Endothelial cell of umbilical vein (primary cell): ENCODE data around the gene RIOK3. TPM values are rescaled to one million over a fixed set of nuclear protein-coding genes. Genes with fewer than 3 reads are reported as not detected.
A peak's percentile ranks its signal among the peaks of the same experiment; 100 is the strongest.

Experiments used
- BruUV-seq: library from RNA; stranded (reverse); fragments of 400-500 nt; replicated peaks from 2 replicates; lab custom pipeline; 2021; lab: Mats Ljungman, UMichigan
- CTCF ChIA-PET: fragments of 300-600, 350-600 bp; sonication (Branson Sonifier 250); formaldehyde crosslinking; loops from one replicate; lab custom pipeline; 2021; ENCODE audit warnings: antibody characterized with exemption, inconsistent platforms; lab: Charles Lee
- POLR2A ChIA-PET: fragments of 300-600, 350-600 bp; sonication (Branson Sonifier 250); formaldehyde crosslinking; loops from one replicate; lab custom pipeline; 2021; ENCODE audit warnings: antibody characterized with exemption, inconsistent platforms; lab: Charles Lee
- DNase-seq: peaks from one replicate; pipeline ENCODE4 v3.0.0-alpha.2; 2011; ENCODE audit warnings: low read depth, low spot score
- FAIRE-seq: peaks from 2 replicates; lab custom pipeline; 2011; peaks lifted over from hg19 to GRCh38; lab: Jason Lieb, UNC
- H2AFZ ChIP-seq: 2 replicates; pipeline ENCODE4 v1.6.0; 2012; ENCODE audit warnings: low read depth, low read length, control low read depth, inconsistent platforms
- H3K27ac ChIP-seq: 2 replicates; pipeline ENCODE4 v1.5.1; 2011; ENCODE audit warnings: low read depth, mild to moderate bottlenecking, control low read depth, low read length, moderate library complexity; ENCODE audit not compliant: insufficient read depth
- H3K27me3 ChIP-seq, 2 experiments: 2 replicates each; pipeline versions ENCODE4 v1.6.0 to v1.6.1; 2011; ENCODE audit warnings: low read length in 2 of 2, mixed read lengths in 1 of 2; ENCODE audit not compliant: control insufficient read depth in 2 of 2, insufficient read depth in 2 of 2
- H3K36me3 ChIP-seq, 2 experiments: 2 replicates in 1 of 2; 3 replicates in 1 of 2; pipeline ENCODE4 v1.5.1; 2011; ENCODE audit warnings: low read length in 2 of 2, mild to moderate bottlenecking in 1 of 2, moderate library complexity in 1 of 2; ENCODE audit not compliant: control insufficient read depth in 2 of 2, insufficient read depth in 2 of 2; ENCODE audit errors: extremely low read depth in 1 of 2
- H3K4me1 ChIP-seq: 3 replicates; pipeline ENCODE4 v1.5.1; 2011; ENCODE audit warnings: mild to moderate bottlenecking, low read length; ENCODE audit not compliant: control insufficient read depth, insufficient read depth; ENCODE audit errors: extremely low read depth
- H3K4me2 ChIP-seq: 2 replicates; pipeline ENCODE4 v1.6.1; 2011; ENCODE audit warnings: low read length, control low read depth, mixed read lengths; ENCODE audit not compliant: insufficient read depth
- H3K4me3 ChIP-seq, 3 experiments: fragments of 200-600 bp in 1 of 3; sonication (generic), shearing (Covaris generic) in 1 of 3; replicated peaks in 1 of 3; 2 replicates each; pipeline ENCODE4 v1.5.1; 2011 to 2016; ENCODE audit warnings: control low read depth in 3 of 3, low read length in 3 of 3, mild to moderate bottlenecking in 2 of 3, inconsistent platforms in 1 of 3, low read depth in 1 of 3, moderate library complexity in 1 of 3; ENCODE audit not compliant: insufficient read depth in 1 of 3
- H3K79me2 ChIP-seq: 2 replicates; pipeline ENCODE4 v1.6.0; 2012; ENCODE audit warnings: low read length, inconsistent platforms; ENCODE audit not compliant: control insufficient read depth, insufficient read depth
- H3K9ac ChIP-seq: replicated peaks from 2 replicates; pipeline ENCODE3; 2011; ENCODE audit warnings: low read length, control low read depth; ENCODE audit not compliant: insufficient read depth; ENCODE audit errors: extremely low read depth
- H3K9me1 ChIP-seq: replicated peaks from 3 replicates; pipeline ENCODE4 v1.6.0; 2011; ENCODE audit warnings: mild to moderate bottlenecking, low read length; ENCODE audit not compliant: control insufficient read depth, insufficient read depth; ENCODE audit errors: extremely low read depth
- H3K9me3 ChIP-seq: replicated peaks from 2 replicates; pipeline ENCODE4 v1.5.1; 2012; ENCODE audit warnings: low read length, inconsistent platforms; ENCODE audit not compliant: control insufficient read depth, insufficient read depth
- H4K20me1 ChIP-seq: replicated peaks from 2 replicates; pipeline ENCODE3; 2011; ENCODE audit warnings: mild to moderate bottlenecking, low read length; ENCODE audit not compliant: control insufficient read depth, insufficient read depth; ENCODE audit errors: extremely low read depth
- CTCF ChIP-seq, 2 donors: IDR thresholded peaks; 1 replicate in 1 of 2; 2 replicates in 1 of 2; pipeline ENCODE4 v1.5.1; 2011; ENCODE audit warnings: low read length in 2 of 2, mild to moderate bottlenecking in 2 of 2, moderate library complexity in 2 of 2, control low read depth in 1 of 2, inconsistent platforms in 1 of 2, low read depth in 1 of 2; ENCODE audit not compliant: insufficient read depth in 1 of 2; ENCODE audit errors: extremely low read depth in 1 of 2
- GATA2 ChIP-seq: IDR thresholded peaks from 2 replicates; pipeline ENCODE4 v1.7.0; 2011; ENCODE audit warnings: low read depth, mild to moderate bottlenecking, moderate library complexity, mixed read lengths, low read length; ENCODE audit not compliant: insufficient read length, insufficient read depth
- MAX ChIP-seq: IDR thresholded peaks from 2 replicates; pipeline ENCODE4 v1.6.1; 2011; ENCODE audit not compliant: insufficient read depth, insufficient read length
- dilution Hi-C: fragments of 300-500 bp; cut with MboI; formaldehyde crosslinking; loops from one replicate; pipeline ENCODE4 v1.15.0; 2019; ENCODE audit warnings: low sequenced_read_pairs; ENCODE audit not compliant: extremely low pct_ligation_motif_present
- intact Hi-C: fragments of 100-400 bp; cut with micrococcal nuclease; formaldehyde crosslinking; loops from one replicate; pipeline ENCODE4 v1.10.0; 2022
- polyA plus RNA-seq, 4 experiments: library from polyadenylated mRNA; depleted of rRNA in 3 of 4; stranded (reverse) in 3 of 4; unstranded in 1 of 4; fragments of >200 nt; gene quantifications; 2 replicates each; pipeline versions ENCODE4 v1.2.1 to v1.2.3, GENCODE V29; 2011 to 2012; ENCODE audit warnings: missing spikeins in 1 of 4
- total RNA-seq: library from RNA; stranded (reverse); gene quantifications from 2 replicates; pipeline ENCODE4 v1.2.3, GENCODE V29; 2021

RIOK3 gene
- total and polyA plus RNA-seq, 2 donors (not counting 3 experiments of a cell fraction or from before 2014, with no cell fraction given), result 14.8 to 50.7 TPM

- BruUV-seq, result no TSS peak
- Histone ChIP-seq H3K9me1 (no peaks in the 10 kb centered on the region), H3K4me3 (no peak overlapping the region), H3K4me2 (no peak overlapping the region), H3K27ac (no peak overlapping the region), H3K4me1 (peaks cover 7% of the 10 kb centered on the region), H3K27me3 (no peaks in the 10 kb centered on the region), H3K79me2 (no peaks in the 10 kb centered on the region), H3K36me3 (no peaks in the 10 kb centered on the region), H2AFZ (no peak overlapping the region), H3K9ac (no peak overlapping the region), H3K9me3 (no peaks in the 10 kb centered on the region), H4K20me1 (no peaks in the 10 kb centered on the region)
- FAIRE-seq (no peak), DNase-seq (no peak)
- intact Hi-C loops, result no loop called here
- dilution Hi-C loops, result no loop called here
- no peak for TF ChIP-seq MAX
- ChIA-PET POLR2A (no interaction called here), CTCF (interaction anchor here (0.6 to 3.8 kb wide), 41 partner anchors 8 to 565 kb away, joined by 3 to 71 read pairs (median 4); partner anchors contain the start of genes RBBP8 and RIOK3)
Measured at GRCh38 chr18:23498117-23498516, 45.0 kb downstream of the RIOK3 start.

- ChIA-PET POLR2A (no interaction called here), CTCF (interaction anchor here (0.6 to 3.8 kb wide), 42 partner anchors 8 to 566 kb away, joined by 3 to 71 read pairs (median 4); partner anchors contain the start of genes RBBP8 and RIOK3)
- H3K9me1 ChIP-seq, result no peaks in the 10 kb centered on the region
- FAIRE-seq (peak; percentile 77), DNase-seq (peak; percentile 54)
- no peaks in the 10 kb centered on the region for H3K9me3 ChIP-seq
- no peak overlapping the region for H3K4me2 ChIP-seq
- H3K27ac ChIP-seq, result no peak overlapping the region
- BruUV-seq, result no TSS peak
- H2AFZ ChIP-seq, result no peak overlapping the region
- dilution Hi-C loops (no loop called here), intact Hi-C loops (no loop called here)
- no peaks in the 10 kb centered on the region for H4K20me1 ChIP-seq
- no peak for TF ChIP-seq GATA2
- TF ChIP-seq CTCF (IDR thresholded peaks at IDR 0.05; ENCODE audit: extremely low read depth in 1 of 2, insufficient read depth in 1 of 2, low read depth in 1 of 2, low read length in 2 of 2), result peak; percentile 91 to 93
- no peak overlapping the region for H3K4me3 ChIP-seq
- H3K4me1 ChIP-seq, result peaks cover 8% of the 10 kb centered on the region
- H3K9ac ChIP-seq, result no peak overlapping the region
- no peaks in the 10 kb centered on the region for H3K36me3 ChIP-seq
- peaks cover 3% of the 10 kb centered on the region for H3K79me2 ChIP-seq
- H3K27me3 ChIP-seq, result no peaks in the 10 kb centered on the region
Measured at GRCh38 chr18:23498877-23499276, 45.8 kb downstream of the RIOK3 start.
